Measurements from ENCODE around the gene C16orf74.

Gene C16orf74

DNA sequence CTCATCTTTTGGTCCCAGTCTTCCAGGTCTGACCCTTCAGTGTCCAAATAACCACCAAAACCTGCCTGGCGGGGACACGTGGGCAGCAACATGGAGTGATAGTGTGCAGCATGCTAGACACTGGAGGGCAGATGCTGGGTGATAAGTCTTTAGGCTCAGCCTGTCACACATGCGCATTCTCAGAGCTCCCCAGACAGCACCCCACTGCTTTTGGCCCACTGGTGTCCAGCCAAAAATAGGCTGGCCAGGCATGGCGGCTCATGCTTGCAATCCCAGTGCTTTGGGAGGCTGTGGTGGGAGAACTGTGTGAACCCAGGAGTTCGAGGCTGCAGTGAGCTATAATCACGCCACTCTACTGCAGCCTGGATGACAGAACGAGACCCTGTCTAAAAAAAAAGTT is 74.4 kb downstream of the C16orf74 start:
- no peak overlapping the region for H3K4me3 ChIP-seq (replicated peaks; ENCODE audit: low read depth, low read length)
- DNase-seq (ENCODE audit: low read depth): no peak
- TF ChIP-seq, protein P1, sequence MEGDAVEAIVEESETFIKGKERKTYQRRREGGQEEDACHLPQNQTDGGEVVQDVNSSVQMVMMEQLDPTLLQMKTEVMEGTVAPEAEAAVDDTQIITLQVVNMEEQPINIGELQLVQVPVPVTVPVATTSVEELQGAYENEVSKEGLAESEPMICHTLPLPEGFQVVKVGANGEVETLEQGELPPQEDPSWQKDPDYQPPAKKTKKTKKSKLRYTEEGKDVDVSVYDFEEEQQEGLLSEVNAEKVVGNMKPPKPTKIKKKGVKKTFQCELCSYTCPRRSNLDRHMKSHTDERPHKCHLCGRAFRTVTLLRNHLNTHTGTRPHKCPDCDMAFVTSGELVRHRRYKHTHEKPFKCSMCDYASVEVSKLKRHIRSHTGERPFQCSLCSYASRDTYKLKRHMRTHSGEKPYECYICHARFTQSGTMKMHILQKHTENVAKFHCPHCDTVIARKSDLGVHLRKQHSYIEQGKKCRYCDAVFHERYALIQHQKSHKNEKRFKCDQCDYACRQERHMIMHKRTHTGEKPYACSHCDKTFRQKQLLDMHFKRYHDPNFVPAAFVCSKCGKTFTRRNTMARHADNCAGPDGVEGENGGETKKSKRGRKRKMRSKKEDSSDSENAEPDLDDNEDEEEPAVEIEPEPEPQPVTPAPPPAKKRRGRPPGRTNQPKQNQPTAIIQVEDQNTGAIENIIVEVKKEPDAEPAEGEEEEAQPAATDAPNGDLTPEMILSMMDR (IDR thresholded peaks at IDR 0.05; ENCODE audit: low read length, missing control alignments): no peak

DNA sequence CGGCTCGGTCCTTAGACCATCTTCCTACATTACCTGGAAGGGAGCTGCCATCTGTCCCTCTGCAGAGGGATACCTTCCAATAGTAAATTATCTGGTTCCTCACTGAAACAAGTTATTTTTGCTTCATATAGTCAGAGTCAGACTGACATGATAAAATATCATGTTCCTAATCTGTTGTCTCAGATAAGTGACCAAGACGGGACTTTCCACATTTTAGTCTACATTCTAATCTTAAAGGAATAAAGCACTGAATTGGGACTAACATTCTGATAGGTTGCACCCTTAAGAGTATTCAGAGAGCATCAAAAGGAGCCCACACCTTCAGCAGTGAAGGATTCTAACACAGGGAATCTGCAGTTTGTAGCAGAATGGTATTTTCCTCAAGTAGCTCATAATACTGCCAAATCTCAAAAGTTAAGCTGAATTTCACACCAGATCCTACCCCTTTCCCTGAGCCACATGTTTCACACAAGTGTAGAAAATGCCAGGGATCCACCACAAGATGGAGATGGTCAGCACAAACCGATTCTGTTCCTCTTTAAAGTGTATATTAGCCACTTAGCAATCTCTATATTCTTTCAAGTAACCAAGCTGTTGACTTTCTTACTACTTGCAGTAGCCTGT is 75.5 kb downstream of the C16orf74 start:
- DNase-seq (ENCODE audit: low read depth): peak; percentile 60
- TF ChIP-seq, protein P1 (IDR thresholded peaks at IDR 0.05; ENCODE audit: low read length, missing control alignments): peak; percentile 66
- no peak overlapping the region for H3K4me3 ChIP-seq (replicated peaks; ENCODE audit: low read depth, low read length)

GRCh38 chr16:85674828-85675227 is 76.1 kb downstream of the C16orf74 start:
- no peak for DNase-seq (ENCODE audit: low read depth)
- no peak overlapping the region for H3K4me3 ChIP-seq (replicated peaks; ENCODE audit: low read depth, low read length)
- TF ChIP-seq, protein P1 (IDR thresholded peaks at IDR 0.05; ENCODE audit: low read length, missing control alignments): no peak

GRCh38 chr16:85674418-85674755 is 76.5 kb downstream of the C16orf74 start:
- no peak overlapping the region for H3K4me3 ChIP-seq (replicated peaks; ENCODE audit: low read depth, low read length)
- TF ChIP-seq, protein P1 (IDR thresholded peaks at IDR 0.05; ENCODE audit: low read length, missing control alignments): no peak

GRCh38 chr16:85673529-85674417 is 77.1 kb downstream of the C16orf74 start:
- peak; percentile 78 for DNase-seq (ENCODE audit: low read depth)
- TF ChIP-seq, protein P1 (IDR thresholded peaks at IDR 0.05; ENCODE audit: low read length, missing control alignments): no peak
- H3K4me3 ChIP-seq (replicated peaks; ENCODE audit: low read depth, low read length): no peak overlapping the region

More at GRCh38 chr16:85674418-85674755, 76.5 kb downstream of the C16orf74 start:
- no peak for DNase-seq (ENCODE audit: low read depth)

- H3K4me3 ChIP-seq (replicated peaks; ENCODE audit: low read depth, low read length): no peak overlapping the region
- no peak for DNase-seq (ENCODE audit: low read depth)
- TF ChIP-seq, protein P1 (IDR thresholded peaks at IDR 0.05; ENCODE audit: low read length, missing control alignments): no peak
Measured at GRCh38 chr16:85670840-85671239, 80.1 kb downstream of the C16orf74 start.
